DMS79 (cell line): ENCODE measurements around the gene SEMA3D.

Source experiments
- DNase-seq: peaks from one replicate; lab custom pipeline; 2025; lab: John Stamatoyannopoulos, UW

Gene SEMA3D

DNA sequence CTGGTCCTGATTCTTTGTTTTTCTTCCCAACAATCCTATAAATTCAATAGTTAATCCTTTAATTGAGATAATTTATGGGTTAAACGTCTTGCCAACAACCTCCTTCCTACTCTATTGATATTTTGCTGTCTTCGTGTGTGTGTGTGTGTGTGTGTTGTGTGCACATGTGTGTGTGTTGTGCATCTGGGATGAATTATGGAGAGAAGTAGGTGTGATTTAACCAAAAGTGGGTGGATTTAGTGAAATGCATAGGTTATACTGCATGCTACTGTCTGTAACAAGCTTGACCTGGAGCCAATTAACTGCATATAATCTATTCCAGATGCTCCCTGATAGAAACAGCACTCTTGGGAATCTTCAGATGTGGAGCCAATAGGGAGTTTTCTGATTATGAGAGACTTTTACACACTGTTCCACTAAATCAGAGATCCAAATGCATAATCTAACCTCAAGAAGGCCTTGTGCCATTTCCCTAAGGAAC is 61.2 kb downstream of the SEMA3D start:
- no peak for DNase-seq

DNA sequence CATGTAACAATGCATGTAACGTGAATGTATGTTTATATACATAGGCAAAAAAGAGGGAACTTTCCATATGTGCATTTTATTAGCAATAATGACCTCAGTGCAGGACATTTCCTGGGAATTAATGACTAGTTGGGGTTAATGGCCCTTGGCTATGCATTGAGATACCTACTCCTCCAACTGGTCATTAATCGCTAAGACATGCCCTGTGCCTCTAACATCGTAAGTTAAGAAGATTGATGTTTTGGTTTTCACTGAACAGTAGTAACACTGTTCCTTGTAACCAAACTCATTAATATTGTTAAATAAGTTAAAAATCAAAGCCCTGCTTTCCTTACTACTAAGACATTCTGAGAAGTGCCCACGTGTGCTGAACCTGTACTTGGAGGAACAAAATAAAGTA is 61.7 kb downstream of the SEMA3D start:
- DNase-seq, result no peak

DNA sequence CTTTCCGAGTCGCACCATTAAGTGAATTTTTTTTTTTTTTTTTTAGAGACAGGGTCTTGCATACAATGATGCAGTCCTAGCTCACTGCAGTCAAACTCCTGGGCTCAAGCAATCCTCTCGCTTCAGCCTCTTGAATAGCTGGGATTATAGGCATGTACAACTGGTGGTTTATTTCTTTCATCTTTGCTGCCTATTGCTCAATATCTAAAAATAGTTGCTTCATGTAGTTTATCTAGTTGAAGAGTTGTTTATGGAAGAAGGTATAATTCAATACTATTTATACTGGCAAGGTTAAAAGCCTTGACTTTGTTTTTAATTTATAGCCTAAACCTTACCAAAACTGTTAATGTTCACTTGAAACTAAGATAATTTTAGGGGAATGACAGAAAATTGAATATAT is 66.9 kb downstream of the SEMA3D start:
- DNase-seq, result no peak

DNA sequence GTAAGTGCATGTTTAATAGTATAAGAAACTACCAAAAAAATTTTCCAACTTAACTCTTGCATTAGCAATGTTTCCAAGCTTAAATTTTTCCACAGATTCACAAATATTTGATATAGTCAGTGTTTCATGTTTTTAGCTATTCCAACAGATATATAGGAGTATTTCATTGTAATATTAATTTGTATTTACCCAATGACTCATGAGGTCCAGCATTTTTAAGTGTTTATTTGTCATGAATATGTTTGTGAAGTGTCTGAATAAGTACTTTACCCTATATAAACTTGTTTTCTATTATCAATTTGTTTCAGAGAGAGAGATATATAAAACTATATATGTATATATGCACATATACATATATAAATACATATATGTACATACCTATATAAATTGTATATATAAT is 71.0 kb downstream of the SEMA3D start:
- DNase-seq, result no peak

DNA sequence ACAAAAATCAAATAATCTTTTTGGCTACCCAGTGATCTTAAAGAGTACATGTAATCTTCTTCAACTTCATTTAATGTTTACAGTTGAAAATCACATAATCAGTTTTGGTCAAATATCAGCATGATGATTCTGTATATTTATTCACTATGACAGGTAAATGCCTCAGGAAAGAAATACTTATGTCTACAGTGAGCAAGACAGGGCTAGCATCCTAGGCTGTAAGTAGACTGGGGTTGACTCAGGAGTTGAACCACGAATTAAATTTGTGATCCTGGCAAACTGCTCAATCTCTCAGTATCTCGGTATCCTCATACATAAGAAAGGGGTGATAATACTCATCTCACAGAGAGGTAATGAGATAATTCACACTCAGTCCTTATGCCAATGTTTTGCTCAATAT is 71.8 kb downstream of the SEMA3D start:
- no peak for DNase-seq

DNA sequence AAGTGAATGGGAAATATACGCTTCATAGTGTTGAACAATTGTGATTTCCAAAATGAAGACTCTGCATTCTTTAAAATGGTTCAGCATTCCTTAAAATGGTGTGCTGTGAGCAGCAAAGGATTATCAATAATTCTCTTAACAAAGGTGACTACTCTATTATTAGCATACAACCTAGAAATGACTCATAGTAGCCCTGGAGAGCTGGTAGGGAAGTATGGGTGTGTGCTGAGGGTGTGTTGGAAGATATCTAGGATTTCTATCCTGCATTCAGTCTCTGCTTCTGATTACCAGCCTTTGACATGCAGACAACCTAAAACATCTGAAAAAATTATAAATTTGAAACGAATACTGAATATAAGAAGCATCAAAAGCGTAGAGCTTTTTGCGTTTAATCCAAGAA is 72.5 kb downstream of the SEMA3D start:
- no peak for DNase-seq

DNA sequence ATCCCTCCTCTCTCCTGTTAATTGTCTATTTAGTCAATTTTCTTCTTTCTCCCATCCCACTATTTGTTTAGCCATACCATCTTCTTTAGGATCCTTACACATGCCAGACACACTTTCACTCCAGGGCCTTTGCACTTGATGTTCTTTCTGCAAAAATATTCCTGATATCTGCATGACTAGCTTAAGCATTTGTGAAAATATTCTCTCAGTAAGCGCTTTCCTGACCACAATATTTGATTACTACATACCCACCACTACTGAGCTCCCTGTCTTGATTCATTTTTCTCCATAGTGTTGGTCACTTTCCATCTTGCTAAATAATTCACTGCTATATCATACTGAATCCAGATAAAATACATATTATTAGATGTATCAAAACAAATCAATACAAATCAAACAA is 75.1 kb downstream of the SEMA3D start:
- DNase-seq, result no peak

DNA sequence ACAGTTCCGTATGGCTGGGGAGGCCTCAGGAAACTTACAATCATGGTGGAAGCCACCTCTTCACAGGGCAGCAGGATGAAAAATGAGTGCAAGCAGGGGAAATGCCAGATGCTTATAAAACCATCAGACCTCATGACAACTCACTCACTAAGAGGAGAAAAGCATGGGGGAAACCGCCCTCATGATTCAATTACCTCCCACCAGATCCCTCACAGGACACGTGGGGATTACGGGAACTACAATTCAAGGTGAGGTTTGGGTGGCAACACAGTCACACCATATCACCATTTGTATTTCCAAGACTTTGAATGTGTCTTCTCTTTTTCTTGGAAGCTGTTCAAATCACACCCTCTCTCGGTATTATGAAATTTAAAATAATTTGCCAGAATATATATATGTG is 80.1 kb downstream of the SEMA3D start:
- DNase-seq, result no peak

DNA sequence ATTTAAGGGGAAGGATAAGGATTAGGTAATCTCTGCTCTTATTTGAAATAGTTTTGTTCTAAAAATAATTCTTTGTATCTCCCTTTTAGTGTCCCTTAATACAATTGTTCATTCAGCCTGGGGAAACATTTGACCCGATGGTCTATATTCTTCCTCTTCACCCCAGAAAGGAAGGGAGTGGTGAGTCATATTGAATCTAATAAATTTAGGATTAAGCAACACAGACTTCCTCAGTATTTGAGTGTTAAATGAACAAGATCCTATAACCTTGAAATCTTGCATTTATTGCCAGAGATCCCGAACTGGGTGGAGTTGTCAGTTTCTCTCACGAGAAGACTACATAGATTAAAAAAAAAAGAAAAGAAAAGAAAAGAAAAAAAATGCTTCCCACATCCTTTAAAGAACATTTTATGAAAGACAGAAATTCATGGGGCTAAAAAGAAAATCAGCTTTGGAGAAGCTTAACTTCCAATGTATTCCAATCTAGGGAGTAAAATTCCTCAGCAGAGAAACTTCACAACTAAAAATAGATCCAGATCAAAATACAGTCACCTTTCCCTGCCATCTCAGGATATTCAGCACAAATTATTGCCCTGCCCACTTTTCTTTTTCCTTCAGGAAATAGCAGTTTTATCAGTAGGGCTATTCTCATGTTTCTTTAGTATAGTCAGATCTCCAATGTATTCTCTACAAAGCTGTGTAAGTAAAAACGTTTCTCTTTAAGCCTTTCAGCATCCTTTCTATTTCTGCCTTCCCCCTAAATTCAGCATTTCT is 82.2 kb downstream of the SEMA3D start:
- no peak for DNase-seq

DNA sequence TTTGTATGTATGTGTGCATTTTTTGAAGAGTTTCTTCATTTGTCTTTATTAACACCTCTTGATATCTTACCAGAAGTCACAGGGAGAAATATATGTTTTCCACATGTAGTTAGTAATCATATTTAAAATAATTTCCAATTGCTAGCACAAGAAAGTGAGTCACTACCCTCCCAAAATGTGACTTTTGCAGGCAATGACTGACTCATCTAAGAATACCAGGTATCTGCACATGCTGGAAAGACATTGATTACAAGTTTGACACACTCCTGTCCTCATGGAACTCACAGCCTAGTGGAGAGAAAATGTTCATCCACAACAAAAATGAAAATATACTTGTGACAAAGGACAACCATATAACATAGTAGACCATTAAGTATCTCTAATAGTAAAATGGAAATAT is 82.9 kb downstream of the SEMA3D start:
- no peak for DNase-seq

DNA sequence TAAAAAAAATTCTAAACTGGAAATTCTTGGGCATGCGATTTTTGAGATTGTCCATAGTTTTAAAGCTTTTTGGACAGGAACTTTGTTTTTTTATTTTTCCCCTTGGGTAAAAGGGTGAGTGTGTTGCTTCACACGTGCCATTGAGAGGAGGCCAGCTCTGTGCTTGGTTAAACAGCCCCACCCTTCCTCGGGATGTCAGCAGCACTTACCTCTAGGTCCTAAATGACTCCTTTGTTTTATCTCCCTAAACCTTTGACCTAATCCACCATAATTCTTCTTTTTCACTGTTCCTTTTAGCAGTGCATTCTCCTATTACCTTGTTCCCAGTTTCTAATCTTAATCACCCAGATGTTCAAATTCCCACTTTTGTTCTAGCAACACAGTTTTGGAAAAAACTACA is 83.5 kb downstream of the SEMA3D start:
- no peak for DNase-seq

DNA sequence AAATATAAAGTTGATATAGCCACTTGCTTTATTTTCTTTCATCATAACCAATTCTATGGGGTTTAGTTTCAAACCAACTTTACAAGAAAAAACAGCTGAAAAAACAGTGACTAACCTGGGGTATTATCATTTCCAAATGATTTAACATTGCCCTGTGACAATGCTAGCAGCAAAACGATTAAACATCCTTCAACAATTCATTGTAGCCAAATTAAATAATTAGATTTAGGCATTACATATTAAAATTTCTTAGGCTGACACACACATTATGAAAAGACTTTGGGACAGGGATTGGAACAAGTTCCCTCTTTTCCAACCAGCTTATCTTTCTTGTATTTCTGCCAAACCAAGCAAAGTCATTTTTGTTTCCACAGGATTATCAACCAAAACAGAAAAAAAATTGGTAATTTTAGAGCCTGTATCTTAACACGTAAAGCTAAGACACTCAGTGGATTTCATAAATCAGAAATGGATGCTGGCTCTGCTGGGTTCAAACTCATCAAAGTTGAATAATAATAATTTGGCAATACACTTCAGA is 84.0 kb downstream of the SEMA3D start:
- DNase-seq, result no peak

DNA sequence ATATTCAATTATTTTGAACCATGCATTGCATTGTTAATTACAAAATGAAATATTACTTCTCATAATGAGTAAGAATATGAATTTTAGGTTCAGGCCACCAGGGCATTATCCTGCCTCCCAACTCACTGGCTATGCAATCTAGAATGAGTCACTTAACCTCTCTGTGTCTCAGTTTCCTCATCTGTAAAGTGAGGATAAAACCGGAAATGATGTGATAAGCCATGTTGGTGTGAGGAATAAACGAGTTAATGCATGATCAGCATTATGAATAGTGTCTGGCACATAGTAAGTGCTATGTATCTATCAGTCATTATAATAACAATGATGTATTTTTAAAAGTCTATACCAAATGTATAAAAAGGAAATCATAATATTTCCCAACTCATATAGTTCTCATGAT is 85.5 kb downstream of the SEMA3D start:
- no peak for DNase-seq

DNA sequence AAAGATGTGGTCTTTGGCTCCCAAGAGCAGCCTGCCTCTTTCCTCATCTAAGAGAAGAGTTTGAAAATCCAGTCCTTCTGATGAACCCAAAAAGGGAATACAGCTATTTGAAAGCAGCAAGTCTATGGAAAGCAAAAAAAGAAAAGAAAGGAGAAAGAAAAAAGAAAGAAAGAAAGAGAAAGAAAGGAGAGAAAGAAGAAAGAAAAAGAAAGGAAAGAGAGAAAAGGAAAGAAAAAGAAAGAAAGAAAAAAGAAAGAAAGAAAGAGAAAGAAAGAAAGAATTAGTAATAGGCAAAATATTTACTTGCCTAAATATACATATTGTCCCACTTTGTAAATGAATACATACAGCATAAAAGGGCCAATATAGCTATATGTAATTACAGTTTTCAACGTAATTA is 89.0 kb downstream of the SEMA3D start:
- no peak for DNase-seq

DNA sequence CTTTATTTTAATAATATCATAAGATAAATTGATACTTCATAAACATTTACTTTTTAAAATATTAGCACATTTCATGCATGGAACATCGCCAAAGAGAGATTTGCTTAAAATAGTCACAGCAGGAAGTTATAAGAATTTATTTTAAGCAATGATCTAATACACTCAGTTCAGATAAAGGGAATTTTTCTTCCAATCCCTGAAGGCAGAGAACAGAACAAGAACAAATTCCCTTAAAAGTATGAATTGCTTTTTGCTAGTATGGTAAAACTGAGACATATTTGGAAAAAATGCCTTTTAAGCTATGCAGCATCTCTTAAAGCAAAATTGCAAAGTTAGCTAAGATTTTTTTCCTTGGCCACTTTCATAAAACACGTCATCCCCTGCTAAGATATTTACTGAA is 91.0 kb downstream of the SEMA3D start:
- DNase-seq, result no peak

DNA sequence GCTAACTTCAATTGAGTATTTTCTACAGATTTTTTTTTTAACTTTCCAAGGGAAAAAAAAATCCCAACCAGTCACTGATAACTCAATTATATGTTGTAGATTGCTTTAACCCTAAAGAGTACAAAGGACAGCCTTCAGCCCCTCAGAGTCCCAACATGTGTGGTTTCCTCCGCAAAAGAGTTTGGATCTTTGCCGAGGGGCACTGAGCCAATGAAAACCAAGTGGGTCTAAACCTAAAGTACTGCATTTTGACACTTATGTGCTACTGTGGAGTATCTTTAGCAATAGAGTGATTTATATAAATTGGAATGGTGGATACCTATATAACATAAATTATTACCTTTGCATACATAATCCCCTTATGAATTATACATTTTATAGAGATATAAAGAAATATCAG is 91.5 kb downstream of the SEMA3D start:
- no peak for DNase-seq

DNA sequence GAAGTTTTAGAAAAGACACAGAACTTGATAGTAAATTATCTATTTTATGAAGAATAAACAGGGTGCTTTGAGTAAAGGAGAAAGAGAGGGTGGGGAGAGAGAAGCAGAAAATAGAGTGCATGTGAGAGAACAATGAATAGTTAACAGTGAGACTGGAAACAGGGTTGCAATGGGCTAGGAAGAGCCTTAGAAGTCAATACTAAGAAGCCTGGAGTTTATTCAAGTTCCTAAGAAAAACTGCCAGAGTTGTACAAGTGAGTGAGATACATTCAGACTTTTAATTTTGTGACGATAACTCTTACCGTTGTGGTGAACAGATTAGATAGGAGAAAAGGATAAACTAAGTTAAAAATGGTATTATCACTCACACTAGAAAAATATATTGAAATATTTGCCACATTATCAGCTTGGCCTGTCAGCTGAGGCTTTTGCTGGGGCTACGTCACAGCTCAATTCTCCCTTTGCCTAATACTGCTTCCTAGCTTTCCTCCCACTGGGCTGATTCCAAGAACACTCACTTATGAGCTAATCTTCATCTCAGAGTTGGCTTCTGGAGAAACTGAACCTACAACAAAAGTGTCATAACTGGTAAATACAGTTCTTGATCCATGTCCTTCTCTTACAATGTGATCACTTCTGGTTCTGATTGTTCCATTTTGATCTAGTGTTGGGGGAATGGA is 92.7 kb downstream of the SEMA3D start:
- DNase-seq, result no peak

DNA sequence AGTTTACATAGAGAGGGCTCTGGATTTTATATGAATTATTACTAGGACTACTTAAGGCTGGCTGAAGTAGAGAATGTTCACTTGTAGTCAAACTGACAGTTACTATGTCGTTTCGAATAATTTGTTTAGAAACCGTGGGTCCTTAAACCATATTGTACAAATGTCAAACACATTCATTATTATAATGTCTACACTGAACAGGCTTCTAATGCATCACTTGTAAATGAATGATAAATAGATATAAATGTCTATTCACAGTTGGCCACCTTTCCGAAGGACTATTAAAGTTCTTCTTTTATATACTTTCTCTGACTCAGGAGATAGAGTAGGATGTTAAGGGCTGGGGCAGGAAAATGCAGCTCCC is 95.3 kb downstream of the SEMA3D start:
- no peak for DNase-seq

DNA sequence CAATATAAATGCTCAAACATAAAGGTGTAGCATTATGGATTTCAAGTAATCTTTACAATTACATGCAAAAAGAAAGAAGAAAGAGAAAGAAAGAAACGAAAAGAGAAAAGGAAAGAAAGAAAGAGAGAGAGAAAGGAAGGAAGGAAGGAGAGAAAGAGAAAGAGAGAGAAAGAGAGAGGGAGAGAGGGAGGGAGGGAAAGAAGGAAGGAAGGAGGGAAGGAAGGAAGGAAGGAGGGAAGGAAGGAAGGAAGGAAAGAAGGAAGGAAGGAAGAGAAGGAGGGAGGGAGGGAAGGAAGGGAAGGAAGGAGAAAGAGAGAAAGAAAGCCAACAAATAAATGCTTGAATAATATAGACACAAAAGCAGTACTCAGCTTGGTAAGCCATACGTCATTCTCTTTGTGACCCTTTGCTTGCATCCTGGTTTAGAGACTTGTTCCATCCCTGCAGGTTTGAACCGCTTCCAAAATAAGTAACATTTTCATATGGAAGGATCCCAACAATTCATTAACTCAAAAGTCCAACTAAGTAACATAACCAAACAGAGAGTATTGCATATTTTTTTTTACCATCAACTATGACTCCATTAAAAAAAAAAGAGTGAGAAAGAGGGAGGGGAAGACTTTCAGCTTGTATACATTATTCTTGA is 95.8 kb downstream of the SEMA3D start:
- DNase-seq, result no peak

DNA sequence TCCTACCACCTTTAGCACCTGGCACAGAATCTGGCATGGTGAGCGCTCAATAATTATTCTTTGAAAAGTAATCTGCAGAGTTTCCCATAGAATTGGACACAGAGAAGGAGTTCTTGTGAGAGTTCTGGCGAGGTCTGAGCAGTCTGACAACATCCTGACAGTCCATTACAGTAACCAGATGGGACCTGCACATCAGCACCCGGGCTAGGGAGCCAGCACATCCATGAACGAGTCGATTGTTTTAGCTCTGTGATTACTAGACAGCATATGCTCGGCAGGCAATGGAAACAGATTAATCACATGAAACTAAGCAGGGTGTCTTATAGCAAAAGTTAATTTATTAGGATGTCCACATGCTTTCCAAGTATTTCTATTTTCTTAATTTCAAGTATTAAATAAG is 96.7 kb downstream of the SEMA3D start:
- DNase-seq, result no peak

DNA sequence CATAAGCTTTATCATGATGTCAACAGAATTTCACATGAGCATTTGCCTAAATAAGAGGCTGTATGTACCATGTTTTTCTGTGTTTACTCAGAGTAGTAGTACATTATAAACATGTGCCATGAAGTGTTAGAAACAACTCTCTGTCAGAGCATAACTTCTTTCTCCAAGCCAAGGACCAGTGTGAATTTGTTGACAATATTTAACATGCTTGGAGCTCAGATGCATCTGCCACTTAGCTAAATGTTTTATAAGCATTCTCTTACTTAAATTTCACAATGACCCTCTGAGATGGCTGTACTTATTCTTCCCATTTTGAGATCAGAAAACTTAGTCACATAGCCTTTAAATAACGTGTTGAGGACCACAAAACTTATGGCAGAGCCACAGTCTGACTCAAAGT is 105.0 kb downstream of the SEMA3D start:
- DNase-seq, result no peak

DNA sequence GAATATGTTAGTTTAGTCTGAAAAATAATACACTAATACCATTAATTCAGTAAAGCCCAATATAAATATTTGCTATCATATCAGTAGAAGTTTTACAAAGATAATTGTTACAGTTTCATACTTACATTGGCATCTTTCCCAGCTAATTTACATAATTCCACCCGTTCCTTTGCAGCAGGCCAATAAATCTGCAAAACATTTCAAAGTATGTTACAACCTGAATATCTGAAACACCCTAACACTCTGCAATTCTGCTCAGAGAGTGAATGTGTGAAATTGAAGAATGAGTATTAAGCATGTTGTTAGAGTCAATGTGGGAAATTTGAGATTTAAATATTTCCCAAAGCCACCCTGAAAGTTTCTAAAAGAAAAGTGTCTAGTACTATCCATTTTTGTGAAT is 105.5 kb downstream of the SEMA3D start:
- DNase-seq, result no peak

DNA sequence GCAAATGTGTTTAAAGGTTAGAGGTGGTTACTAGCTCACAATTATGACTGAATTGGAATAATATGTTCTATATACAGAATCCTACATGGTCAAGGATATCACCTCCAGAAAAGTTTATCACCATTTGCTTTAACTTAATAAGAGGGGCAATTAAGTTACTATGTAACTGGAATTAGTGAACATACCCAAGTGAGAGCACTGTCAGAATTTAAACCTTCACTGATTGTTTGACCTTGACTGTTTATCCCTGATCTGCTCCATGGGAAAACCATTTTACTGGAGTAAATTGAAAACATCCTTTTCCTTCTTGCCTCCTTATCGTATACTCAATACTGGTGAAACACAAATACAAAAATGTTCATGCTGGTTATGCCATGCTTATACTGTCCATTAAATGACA is 107.4 kb downstream of the SEMA3D start:
- DNase-seq, result no peak
